ENCODE results near the gene CNTNAP2.
"Not testable (repeated sequence)": the region's sequence is repeated elsewhere in the genome, so short reads cannot be mapped to it uniquely, and the experiment has no call there.

Gene CNTNAP2

GRCh38 chr7:147023440-147023839 is 906.8 kb downstream of the CNTNAP2 start:
- no peak for DNase-seq (ENCODE audit: low read depth)

- DNase-seq (ENCODE audit: low read depth), result no peak
Measured at GRCh38 chr7:147029953-147030352, 913.4 kb downstream of the CNTNAP2 start.

- DNase-seq (ENCODE audit: low read depth), result no peak
Measured at GRCh38 chr7:147033641-147034040, 917.0 kb downstream of the CNTNAP2 start.

- no peak for DNase-seq (ENCODE audit: low read depth)
Measured at GRCh38 chr7:147041438-147041837, 924.8 kb downstream of the CNTNAP2 start.

GRCh38 chr7:147044941-147045340 is 928.3 kb downstream of the CNTNAP2 start:
- no peak for DNase-seq (ENCODE audit: low read depth)

- DNase-seq (ENCODE audit: low read depth), result no peak
Measured at GRCh38 chr7:147047696-147048095, 931.1 kb downstream of the CNTNAP2 start.

GRCh38 chr7:147048864-147049263 is 932.3 kb downstream of the CNTNAP2 start:
- no peak for DNase-seq (ENCODE audit: low read depth)

- no peak for DNase-seq (ENCODE audit: low read depth)
Measured at GRCh38 chr7:147052818-147053217, 936.2 kb downstream of the CNTNAP2 start.

- no peak for DNase-seq (ENCODE audit: low read depth)
Measured at GRCh38 chr7:147053746-147054145, 937.1 kb downstream of the CNTNAP2 start.

- DNase-seq (ENCODE audit: low read depth), result no peak
Measured at GRCh38 chr7:147060070-147060469, 943.5 kb downstream of the CNTNAP2 start.

- DNase-seq (ENCODE audit: low read depth), result no peak
Measured at GRCh38 chr7:147062897-147063296, 946.3 kb downstream of the CNTNAP2 start.

GRCh38 chr7:147068842-147069241 is 952.2 kb downstream of the CNTNAP2 start:
- no peak for DNase-seq (ENCODE audit: low read depth)

- DNase-seq (ENCODE audit: low read depth), result no peak
Measured at GRCh38 chr7:147069771-147070170, 953.2 kb downstream of the CNTNAP2 start.

GRCh38 chr7:147070886-147071285 is 954.3 kb downstream of the CNTNAP2 start:
- no peak for DNase-seq (ENCODE audit: low read depth)

GRCh38 chr7:147071536-147071935 is 954.9 kb downstream of the CNTNAP2 start:
- DNase-seq (ENCODE audit: low read depth), result no peak

GRCh38 chr7:147078312-147078711 is 961.7 kb downstream of the CNTNAP2 start:
- DNase-seq (ENCODE audit: low read depth), result no peak

GRCh38 chr7:147079083-147079482 is 962.5 kb downstream of the CNTNAP2 start:
- DNase-seq (ENCODE audit: low read depth), result no peak

- DNase-seq (ENCODE audit: low read depth), result no peak
Measured at GRCh38 chr7:147079921-147080420, 963.4 kb downstream of the CNTNAP2 start.

GRCh38 chr7:147081117-147081516 is 964.5 kb downstream of the CNTNAP2 start:
- DNase-seq (ENCODE audit: low read depth), result no peak

- no peak for DNase-seq (ENCODE audit: low read depth)
Measured at GRCh38 chr7:147089051-147089461, 972.5 kb downstream of the CNTNAP2 start.

GRCh38 chr7:147089608-147090007 is 973.0 kb downstream of the CNTNAP2 start:
- DNase-seq (ENCODE audit: low read depth), result no peak

- DNase-seq (ENCODE audit: low read depth), result no peak
Measured at GRCh38 chr7:147096629-147097028, 980.0 kb downstream of the CNTNAP2 start.

GRCh38 chr7:147103224-147103623 is 986.6 kb downstream of the CNTNAP2 start:
- no peak for DNase-seq (ENCODE audit: low read depth)

GRCh38 chr7:147106746-147107145 is 990.1 kb downstream of the CNTNAP2 start:
- no peak for DNase-seq (ENCODE audit: low read depth)

GRCh38 chr7:147114525-147114924 is 997.9 kb downstream of the CNTNAP2 start:
- not testable (repeated sequence) for DNase-seq (ENCODE audit: low read depth)
